H9 (cell line): ENCODE results near the gene PLXNB1. TPM values are rescaled to one million over a fixed set of nuclear protein-coding genes. Genes with fewer than 3 reads are reported as not detected.
A peak's percentile ranks its signal among the peaks of the same experiment; 100 is the strongest.

Source experiments
- DNase-seq: peaks from one replicate; pipeline ENCODE4 v3.0.0-alpha.2; 2017
- H2AFZ ChIP-seq: one replicate; pipeline ENCODE4 v1.6.1; 2013; ENCODE audit warnings: mild to moderate bottlenecking, low read length, control low read depth, moderate library complexity
- H2AK5ac ChIP-seq: 2 replicates; pipeline ENCODE4 v1.6.1; 2013; ENCODE audit warnings: low read length, control low read depth, mixed read lengths; ENCODE audit not compliant: insufficient read length
- H2BK120ac ChIP-seq: one replicate; pipeline ENCODE4 v1.6.1; 2013; ENCODE audit warnings: low read depth, mild to moderate bottlenecking, low read length, control low read depth, inconsistent platforms; ENCODE audit not compliant: poor library complexity, severe bottlenecking
- H2BK12ac ChIP-seq: 2 replicates; pipeline ENCODE4 v1.6.1; 2013; ENCODE audit warnings: low read length, control low read depth, mixed read lengths, low read depth; ENCODE audit not compliant: insufficient read length
- H2BK15ac ChIP-seq: 2 replicates; pipeline ENCODE4 v1.6.1; 2013; ENCODE audit warnings: low read depth, low read length, control low read depth
- H2BK20ac ChIP-seq: one replicate; pipeline ENCODE4 v1.6.1; 2013; ENCODE audit warnings: low read depth, mild to moderate bottlenecking, low read length, control low read depth, inconsistent platforms; ENCODE audit not compliant: poor library complexity, severe bottlenecking
- H2BK5ac ChIP-seq: 2 replicates; pipeline ENCODE4 v1.6.1; 2013; ENCODE audit warnings: low read length, control low read depth, mixed read lengths; ENCODE audit not compliant: insufficient read length
- H3K14ac ChIP-seq: 2 replicates; pipeline ENCODE4 v1.6.1; 2013; ENCODE audit warnings: low read length, control low read depth; ENCODE audit not compliant: insufficient read depth
- H3K18ac ChIP-seq: 2 replicates; pipeline ENCODE4 v1.6.1; 2013; ENCODE audit warnings: low read depth, mild to moderate bottlenecking, mixed read lengths, low read length, control low read depth; ENCODE audit not compliant: insufficient read length
- H3K23ac ChIP-seq: 2 replicates; pipeline ENCODE4 v1.6.1; 2013; ENCODE audit warnings: low read length, control low read depth, mixed read lengths, low read depth; ENCODE audit not compliant: insufficient read length
- H3K23me2 ChIP-seq: 2 replicates; pipeline ENCODE4 v1.6.1; 2013; ENCODE audit warnings: low read depth, mild to moderate bottlenecking, mixed read lengths, low read length, control low read depth; ENCODE audit not compliant: insufficient read length, poor library complexity, severe bottlenecking
- H3K27ac ChIP-seq: 2 replicates; pipeline ENCODE4 v1.5.1; 2013; ENCODE audit warnings: low read length, control low read depth, mixed read lengths, low read depth; ENCODE audit not compliant: insufficient read length
- H3K27me3 ChIP-seq: 2 replicates; pipeline ENCODE4 v1.6.1; 2013; ENCODE audit warnings: low read length, control low read depth, inconsistent platforms; ENCODE audit not compliant: insufficient read depth
- H3K4ac ChIP-seq: 2 replicates; pipeline ENCODE4 v1.6.1; 2013; ENCODE audit warnings: low read depth, mild to moderate bottlenecking, control low read depth, inconsistent platforms, low read length, moderate library complexity
- H3K4me1 ChIP-seq: 2 replicates; pipeline ENCODE4 v1.6.1; 2013; ENCODE audit warnings: low read length, control low read depth, inconsistent platforms; ENCODE audit not compliant: insufficient read depth
- H3K4me2 ChIP-seq: 2 replicates; pipeline ENCODE4 v1.6.1; 2013; ENCODE audit warnings: low read length, control low read depth, mixed read lengths; ENCODE audit not compliant: insufficient read length, insufficient read depth
- H3K56ac ChIP-seq: 2 replicates; pipeline ENCODE4 v1.6.1; 2013; ENCODE audit warnings: low read depth, mild to moderate bottlenecking, mixed read lengths, low read length, control low read depth; ENCODE audit not compliant: insufficient read length
- H3K79me1 ChIP-seq: 2 replicates; pipeline ENCODE4 v1.6.1; 2013; ENCODE audit warnings: low read depth, mild to moderate bottlenecking, moderate library complexity, low read length, control low read depth, inconsistent platforms; ENCODE audit not compliant: insufficient read depth, poor library complexity, severe bottlenecking
- H3K79me2 ChIP-seq: 2 replicates; pipeline ENCODE4 v1.6.1; 2013; ENCODE audit warnings: low read length, control low read depth, inconsistent platforms; ENCODE audit not compliant: insufficient read depth
- H3K9ac ChIP-seq: 2 replicates; pipeline ENCODE4 v1.6.1; 2013; ENCODE audit warnings: low read length, control low read depth, mixed read lengths; ENCODE audit not compliant: insufficient read length; ENCODE audit errors: extremely low read depth
- H3K9me3 ChIP-seq: one replicate; pipeline ENCODE4 v1.6.1; 2013; ENCODE audit warnings: low read depth, low read length, inconsistent platforms; ENCODE audit not compliant: control insufficient read depth
- H3T11ph ChIP-seq: one replicate; pipeline ENCODE4 v1.6.1; 2013; ENCODE audit warnings: mild to moderate bottlenecking, low read length, control low read depth, inconsistent platforms
- H4K20me1 ChIP-seq: one replicate; pipeline ENCODE4 v1.6.1; 2013; ENCODE audit not compliant: control insufficient read depth, insufficient read length, insufficient read depth
- H4K5ac ChIP-seq: 2 replicates; pipeline ENCODE4 v1.6.1; 2013; ENCODE audit warnings: low read depth, mild to moderate bottlenecking, mixed read lengths, low read length, control low read depth; ENCODE audit not compliant: insufficient read length
- H4K8ac ChIP-seq: replicated peaks from 2 replicates; pipeline ENCODE4 v1.6.1; 2013; ENCODE audit warnings: low read length, control low read depth, mixed read lengths, low read depth; ENCODE audit not compliant: insufficient read length
- H4K91ac ChIP-seq: 2 replicates; pipeline ENCODE4 v1.6.1; 2013; ENCODE audit warnings: low read depth, mild to moderate bottlenecking, moderate library complexity, mixed read lengths, low read length, control low read depth; ENCODE audit not compliant: insufficient read length
- H3K27ac Mint-ChIP-seq, 3 experiments: 2 replicates in 2 of 3; 3 replicates in 1 of 3; pipeline ENCODE4 v1.8.0; 2020 to 2021; ENCODE audit warnings: mixed read lengths in 3 of 3, mild to moderate bottlenecking in 1 of 3, moderate library complexity in 1 of 3
- H3K27me3 Mint-ChIP-seq: 2 replicates; pipeline ENCODE4 v1.8.0; 2021; ENCODE audit warnings: low read depth, mild to moderate bottlenecking, moderate library complexity, mixed read lengths
- H3K36me3 Mint-ChIP-seq, 3 experiments: 2 replicates in 2 of 3; 3 replicates in 1 of 3; pipeline ENCODE4 v1.8.0; 2020 to 2021; ENCODE audit warnings: low read depth in 3 of 3, mixed read lengths in 3 of 3; ENCODE audit not compliant: insufficient read depth in 1 of 3
- H3K4me1 Mint-ChIP-seq, 2 experiments: 2 replicates each; pipeline ENCODE4 v1.8.0; 2020; ENCODE audit warnings: mixed read lengths in 2 of 2
- H3K4me3 Mint-ChIP-seq, 2 experiments: 2 replicates in 1 of 2; 3 replicates in 1 of 2; pipeline ENCODE4 v1.8.0; 2020 to 2021; ENCODE audit warnings: mild to moderate bottlenecking in 2 of 2, mixed read lengths in 2 of 2, moderate library complexity in 1 of 2
- H3K9me3 Mint-ChIP-seq, 2 experiments: 2 replicates in 1 of 2; 3 replicates in 1 of 2; pipeline ENCODE4 v1.8.0; 2020; ENCODE audit warnings: mild to moderate bottlenecking in 2 of 2, mixed read lengths in 2 of 2, moderate library complexity in 1 of 2
- CTCF ChIP-seq: fragments of 200-600 bp; sonication (generic); conservative IDR thresholded peaks from 3 replicates; pipeline ENCODE4 v1.8.0; 2021; ENCODE audit warnings: antibody characterized with exemption, mild to moderate bottlenecking
- WGBS: extraction: QIAGEN DNeasy Blood & Tissue Kit; methylation state at CpG from one replicate; pipeline ENCODE4 v1.1.7; 2013; ENCODE audit warnings: missing lambda C conversion rate, low lambda C conversion rate, mixed read lengths; ENCODE audit not compliant: insufficient read length; ENCODE audit errors: extremely low coverage; 5-methylcytosine and 5-hydroxymethylcytosine counted together
- total RNA-seq: library from RNA; stranded (reverse); gene quantifications from 2 replicates; pipeline ENCODE4 v1.2.1, GENCODE V29; 2021

The PLXNB1 gene
- total RNA-seq, 1 experiment from 2014 or later, result 184 TPM

- Histone ChIP-seq H2BK120ac (no peak overlapping the region), H2BK12ac (no peak overlapping the region), H3K27me3 (no peaks in the 10 kb centered on the region), H3K23ac (no peak overlapping the region), H3K79me1 (no peaks in the 10 kb centered on the region), H4K20me1 (no peaks in the 10 kb centered on the region), H2BK15ac (no peak overlapping the region), H3K4ac (no peak overlapping the region), H3K4me1 (0 out of 2 replicates have a peak, but pooled peaks cover 2% of the 10 kb centered on the region), H2AK5ac (no peak overlapping the region), H2AFZ (no peak overlapping the region), H4K8ac (no peak overlapping the region), H3K9me3 (no peaks in the 10 kb centered on the region), H3K14ac (no peak overlapping the region), H3K18ac (no peak overlapping the region), H3K56ac (no peak overlapping the region), H3T11ph (no peak overlapping the region), H4K91ac (no peak overlapping the region), H2BK20ac (no peak overlapping the region), H2BK5ac (no peak overlapping the region), H3K4me2 (no peak overlapping the region), H3K23me2 (no peaks in the 10 kb centered on the region), H3K9ac (no peak overlapping the region), H4K5ac (no peak overlapping the region), H3K79me2 (no peaks in the 10 kb centered on the region), H3K27ac (no peak overlapping the region)
- no peak for TF ChIP-seq CTCF
- peak; percentile 41 for DNase-seq
- Mint-ChIP-seq H3K9me3 (no peaks in the 10 kb centered on the region), H3K27me3 (peaks cover 7% of the 10 kb centered on the region), H3K27ac (peak overlapping the region in 2 of 3 experiments; percentile 71 to 82; a peak in 3 of 7 replicates), H3K4me1 (peaks cover 10% of the 10 kb centered on the region in 2 experiments), H3K36me3 (peaks cover 9 to 36% (median 23%) of the 10 kb centered on the region in 3 experiments), H3K4me3 (no peak overlapping the region)
- no CpG with 5 or more reads among the region's 4 CpGs for WGBS
These were observed 30.3 kb downstream of the PLXNB1 start for GRCh38 chr3:48399387-48400172.
